SHP77 treated with DMSO at 0.1 percent for 48 hours (cell line): ENCODE measurements around the gene UMODL1.
"Not testable (repeated sequence)": the region's sequence is repeated elsewhere in the genome, so short reads cannot be mapped to it uniquely, and the experiment has no call there.

Experiments
- DNase-seq: peaks from one replicate; lab custom pipeline; 2025; lab: John Stamatoyannopoulos, UW

UMODL1 gene

DNA sequence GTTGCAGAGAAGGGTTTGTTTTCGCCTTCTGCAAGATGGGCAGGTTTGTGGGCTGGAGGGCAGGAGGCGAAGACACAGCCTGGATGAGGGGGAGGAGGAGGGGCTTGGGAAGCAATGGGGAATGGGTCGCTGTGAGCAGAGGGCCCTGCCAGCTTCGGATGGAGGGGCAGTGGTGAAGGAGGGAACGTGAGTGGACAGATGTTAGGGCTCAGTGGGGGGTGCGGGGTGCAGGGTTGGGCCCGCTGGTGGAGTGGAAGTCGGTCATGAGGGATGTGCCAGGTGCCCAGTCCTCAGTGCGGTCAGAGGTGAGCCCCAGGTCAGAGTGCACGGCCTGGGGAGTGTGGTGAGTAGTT, 92.4 kb downstream of the UMODL1 start:
- DNase-seq: no peak

DNA sequence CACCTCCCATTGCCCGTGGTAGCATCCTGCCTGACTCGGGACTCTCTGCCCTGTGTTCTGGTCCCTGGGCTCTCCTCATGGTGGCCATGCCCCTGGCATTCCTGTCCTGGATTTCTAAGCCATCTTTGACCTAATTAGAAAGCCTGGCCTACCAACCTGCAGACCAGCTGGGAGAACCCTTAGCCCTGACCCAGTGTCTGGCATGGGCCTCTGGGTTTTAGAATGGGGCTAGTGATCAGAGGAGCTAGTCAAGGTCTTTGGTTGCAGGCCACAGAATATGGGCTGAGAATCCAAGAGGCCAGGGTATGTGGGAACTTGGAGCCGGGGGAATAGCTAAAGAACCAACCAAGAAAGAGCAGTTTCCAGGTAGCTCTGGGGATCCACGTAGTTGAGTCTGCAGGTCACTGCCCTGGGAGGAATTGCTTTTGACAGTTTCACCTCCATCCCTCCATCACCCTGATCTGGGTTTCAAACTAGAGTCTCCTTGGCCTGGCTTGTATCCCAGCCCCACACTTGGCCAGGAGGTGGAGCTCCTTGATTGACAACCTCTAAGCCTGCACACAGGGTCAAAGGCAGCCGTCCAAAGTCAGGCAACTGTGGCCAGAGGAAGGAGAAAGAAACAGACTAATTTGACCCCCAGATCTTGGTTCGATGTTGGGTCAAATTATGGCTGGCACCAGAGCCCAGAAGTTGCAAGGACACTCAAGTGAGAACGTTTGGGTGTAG, 93.1 kb downstream of the UMODL1 start:
- DNase-seq: no peak

DNA sequence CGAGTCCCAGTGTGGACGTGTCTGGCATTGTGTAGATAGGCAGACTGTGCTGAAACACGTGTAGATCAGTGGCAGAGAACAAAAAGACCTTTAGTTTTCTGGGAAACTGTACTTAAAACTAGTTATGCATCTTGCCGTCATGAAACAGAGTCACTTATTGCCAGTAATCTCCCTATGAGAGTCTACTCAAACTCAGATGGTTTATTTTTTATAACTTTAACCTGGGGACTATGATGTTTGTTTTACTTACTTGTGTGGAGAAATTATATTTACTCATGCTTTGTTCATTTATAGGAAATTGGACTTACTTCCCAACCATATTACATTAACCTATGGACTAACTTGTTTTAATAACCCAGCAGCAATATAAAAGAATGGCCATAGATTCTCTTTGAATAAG, 93.7 kb downstream of the UMODL1 start:
- no peak for DNase-seq

DNA sequence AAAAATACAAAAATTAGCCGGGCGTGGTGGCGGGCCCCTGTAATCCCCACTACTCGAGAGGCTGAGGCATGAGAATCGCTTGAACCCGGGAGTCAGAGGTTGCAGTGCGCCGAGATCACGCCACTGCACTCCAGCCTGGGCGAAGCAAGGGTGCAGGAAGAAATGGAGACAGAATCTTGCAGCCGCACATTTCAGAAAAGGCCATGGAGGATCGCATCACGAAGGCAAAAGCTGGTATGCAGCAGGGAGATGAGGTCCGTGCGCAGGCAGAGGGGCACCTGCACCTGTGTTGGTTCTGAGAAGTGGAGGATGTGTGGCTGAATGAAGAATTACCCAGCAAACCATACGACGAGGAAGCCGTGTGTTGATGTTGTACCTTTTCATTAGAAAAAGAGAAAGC, 94.8 kb downstream of the UMODL1 start:
- no peak for DNase-seq

DNA sequence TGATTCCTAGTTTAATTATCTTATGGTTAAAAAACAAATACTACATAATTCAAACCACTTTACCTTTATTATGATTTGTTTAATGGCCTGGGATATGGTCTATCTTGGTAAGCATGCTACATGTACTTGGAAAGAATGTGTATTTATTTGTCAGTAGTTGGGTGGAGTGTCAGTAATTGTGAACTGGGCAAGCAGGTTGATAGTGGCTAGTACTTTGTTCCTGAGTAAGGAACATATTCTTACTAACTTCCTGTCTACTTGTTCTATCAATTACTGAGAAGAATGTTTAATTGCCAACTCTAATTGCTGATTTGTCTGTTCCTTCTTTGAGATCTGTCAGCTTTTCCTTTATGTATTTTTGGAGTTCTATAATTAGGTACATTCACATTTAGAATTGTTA, 98.6 kb downstream of the UMODL1 start:
- DNase-seq: no peak

DNA sequence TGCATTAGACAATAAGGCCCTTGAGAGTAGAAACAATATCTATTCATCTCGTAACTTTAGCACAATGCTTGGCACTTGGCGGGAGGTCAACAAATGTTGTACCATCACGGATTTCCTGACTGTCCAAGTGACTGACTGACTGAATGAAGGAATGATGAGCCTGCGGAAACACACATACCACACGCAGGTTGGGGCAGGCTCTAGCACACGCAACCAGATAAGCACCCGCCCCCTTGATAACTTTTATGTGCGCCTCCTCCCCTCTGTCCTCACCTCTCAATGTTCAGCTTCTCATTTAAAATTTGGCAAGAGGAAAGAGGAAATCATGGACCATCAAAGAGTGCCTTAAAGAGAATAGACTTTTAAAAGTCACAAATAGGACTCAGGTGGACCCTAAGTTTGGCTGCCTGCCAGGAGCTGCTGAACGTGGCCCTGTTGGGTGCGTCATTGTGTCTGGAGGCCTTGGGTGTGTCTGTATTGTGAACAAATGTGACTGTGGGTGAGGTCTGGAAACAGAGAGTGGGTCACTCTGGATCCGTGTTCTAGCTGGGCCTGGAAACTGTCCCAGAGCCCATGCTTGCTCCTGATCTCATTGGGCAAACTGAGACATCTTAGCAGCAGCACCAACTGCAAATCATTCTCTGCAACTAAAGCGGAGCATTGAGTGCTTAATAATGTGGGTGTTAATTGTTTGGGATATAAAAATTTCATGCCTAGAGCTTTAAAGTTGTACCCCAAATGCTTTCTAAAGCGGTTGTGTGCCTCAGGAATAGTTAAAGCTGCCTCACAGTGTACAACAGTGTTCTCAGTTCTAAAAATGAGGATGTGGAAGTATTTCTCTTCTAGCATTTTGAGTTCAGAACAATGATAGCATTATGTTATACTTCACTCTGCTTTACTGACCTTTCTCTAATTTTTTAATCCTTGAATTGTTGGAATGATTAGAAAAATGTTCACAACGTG, 100.3 kb downstream of the UMODL1 start:
- DNase-seq: no peak

DNA sequence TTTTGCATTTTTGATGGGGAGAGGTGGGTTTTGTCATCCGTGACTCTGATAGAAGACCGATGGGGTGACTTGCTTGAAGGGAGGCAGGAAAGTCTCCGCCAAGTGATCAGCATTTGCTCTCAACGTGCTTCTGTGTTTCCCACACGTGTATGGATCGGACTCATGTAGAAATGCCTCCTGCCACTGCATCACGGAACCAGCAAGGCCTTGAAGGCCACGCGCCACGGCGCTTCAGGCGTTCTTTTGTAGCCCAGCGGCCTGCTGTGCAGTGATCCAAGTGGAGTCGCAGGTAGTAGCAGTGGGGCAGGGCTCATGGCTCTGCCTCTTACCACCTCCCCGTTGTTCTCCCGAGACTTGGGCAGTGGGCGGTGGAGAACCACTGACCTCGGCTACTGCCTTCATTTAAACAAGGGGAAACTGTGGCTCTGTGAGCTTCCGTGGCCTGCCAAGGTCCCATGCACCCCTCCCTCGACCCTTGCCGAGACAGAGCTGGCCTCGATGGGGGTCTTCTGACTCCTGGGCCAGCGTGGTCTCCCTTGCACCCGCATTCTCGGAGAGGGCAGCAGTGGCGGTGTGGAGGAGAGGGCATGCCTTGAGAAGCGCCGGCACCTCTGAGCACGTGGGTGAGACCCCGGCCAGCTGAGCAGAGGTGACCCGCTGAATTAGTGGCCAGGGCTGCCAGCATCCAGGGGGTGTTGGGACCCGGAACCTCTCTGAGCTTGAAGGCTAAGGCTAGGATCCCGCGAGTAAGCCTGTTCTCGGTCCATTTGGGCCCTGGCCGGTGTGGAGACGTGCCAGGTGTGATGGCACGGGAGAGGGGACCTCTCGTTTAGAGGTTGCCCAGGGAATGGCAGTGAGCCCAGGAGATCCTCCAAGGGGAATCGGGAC, 101.7 kb downstream of the UMODL1 start:
- DNase-seq: no peak

DNA sequence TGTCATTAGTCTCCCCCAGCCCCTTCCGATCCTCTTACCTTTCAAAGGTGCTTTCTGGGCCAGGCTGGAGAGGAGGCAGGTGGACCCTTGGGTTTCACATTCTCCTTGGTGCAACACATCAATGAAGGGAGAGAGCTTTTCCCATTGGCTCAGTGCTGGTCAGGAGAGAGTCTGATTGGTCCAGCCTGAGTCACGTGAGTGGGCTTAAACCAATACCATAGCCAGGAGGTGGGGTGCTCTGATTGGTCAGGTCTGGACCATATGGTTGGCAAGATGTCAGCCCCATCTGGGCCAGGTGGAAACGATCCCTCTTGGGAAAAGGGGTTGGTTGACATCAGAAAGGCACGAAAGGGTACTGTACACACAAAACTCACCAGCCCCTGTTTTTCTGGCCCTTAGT, 103.1 kb downstream of the UMODL1 start:
- no peak for DNase-seq

DNA sequence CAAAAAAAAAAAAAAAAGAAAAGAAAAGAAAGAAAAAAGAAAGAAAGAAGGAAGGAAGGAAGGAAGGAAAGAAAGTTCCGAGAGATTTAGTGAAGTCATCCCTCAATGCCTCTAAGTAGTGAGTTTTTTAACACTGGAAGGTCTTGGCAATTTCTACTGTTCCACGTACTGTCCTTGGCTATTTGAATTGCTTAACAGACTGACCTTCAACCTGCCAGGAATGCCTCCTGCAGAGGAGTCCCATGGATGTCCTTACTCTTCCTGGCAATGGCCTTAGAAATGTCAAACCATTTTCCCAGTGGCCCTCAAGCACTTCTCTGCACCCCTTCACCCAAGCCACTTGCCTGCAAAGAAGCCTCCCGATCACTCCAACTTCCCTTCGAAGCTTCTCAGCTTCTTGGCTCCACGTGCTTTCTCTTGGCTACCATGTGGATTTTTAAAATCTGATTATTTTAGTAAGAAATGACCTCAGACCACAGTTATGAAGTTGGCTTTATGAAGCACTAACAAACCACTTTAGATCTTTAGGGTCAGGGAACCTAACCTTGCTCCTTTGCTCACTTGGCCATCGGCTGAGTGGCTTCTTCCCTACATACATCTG, 104.1 kb downstream of the UMODL1 start:
- no peak for DNase-seq

DNA sequence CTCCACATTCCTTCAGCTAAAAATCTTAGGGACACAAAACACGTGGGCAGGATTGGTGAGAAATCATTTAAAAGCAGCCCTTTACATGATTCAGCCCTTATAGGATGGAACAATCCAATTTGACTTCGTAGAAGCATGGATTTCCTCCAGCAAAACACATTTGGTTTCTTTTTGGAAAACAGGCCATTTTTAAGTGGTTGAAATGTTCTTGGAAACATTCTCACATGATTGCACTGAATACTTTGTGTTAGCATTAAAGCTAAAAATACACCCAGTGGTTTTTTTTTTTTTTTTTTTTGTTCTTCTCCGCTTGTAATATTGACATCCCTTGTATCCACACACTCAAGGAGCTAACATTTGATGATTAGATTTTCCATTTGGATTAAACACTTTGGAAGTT, 105.7 kb downstream of the UMODL1 start:
- no peak for DNase-seq

DNA sequence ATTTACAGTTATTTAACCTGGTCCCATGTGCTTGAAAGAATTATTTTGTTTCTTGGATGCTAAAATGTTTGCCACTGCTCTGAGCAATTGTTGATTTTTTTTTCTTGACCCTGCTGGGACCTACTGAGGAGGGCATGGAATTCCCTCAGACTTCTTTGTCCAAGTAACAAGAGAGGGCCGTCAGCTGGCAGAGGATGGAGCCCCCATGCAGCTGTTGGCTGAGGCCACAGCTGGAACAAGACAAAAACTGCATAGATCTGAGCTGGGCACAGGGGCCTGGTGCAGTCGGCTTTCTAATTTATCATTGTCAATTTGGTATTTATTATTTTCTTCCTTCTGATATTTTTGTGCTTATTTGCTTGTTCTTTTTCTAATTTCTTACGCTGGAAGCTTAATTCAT, 108.2 kb downstream of the UMODL1 start:
- no peak for DNase-seq

DNA sequence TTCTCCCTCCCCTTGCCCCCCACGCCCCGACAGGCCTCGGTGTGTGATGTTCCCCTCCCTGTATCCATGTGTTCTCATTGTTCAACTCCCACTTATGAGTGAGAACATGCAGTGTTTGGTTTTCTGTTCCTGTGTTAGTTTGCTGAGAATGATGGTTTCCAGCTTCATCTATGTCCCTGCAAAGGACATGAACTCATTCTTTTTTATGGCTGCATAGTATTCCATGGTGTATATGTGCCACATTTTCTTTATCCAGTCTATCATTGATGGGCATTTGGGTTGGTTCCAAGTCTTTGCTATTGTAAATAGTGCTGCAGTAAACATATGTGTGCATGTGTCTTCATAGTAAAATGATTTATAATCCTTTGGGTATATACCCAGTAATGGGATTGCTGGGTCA, 108.9 kb downstream of the UMODL1 start:
- not testable (repeated sequence) for DNase-seq

DNA sequence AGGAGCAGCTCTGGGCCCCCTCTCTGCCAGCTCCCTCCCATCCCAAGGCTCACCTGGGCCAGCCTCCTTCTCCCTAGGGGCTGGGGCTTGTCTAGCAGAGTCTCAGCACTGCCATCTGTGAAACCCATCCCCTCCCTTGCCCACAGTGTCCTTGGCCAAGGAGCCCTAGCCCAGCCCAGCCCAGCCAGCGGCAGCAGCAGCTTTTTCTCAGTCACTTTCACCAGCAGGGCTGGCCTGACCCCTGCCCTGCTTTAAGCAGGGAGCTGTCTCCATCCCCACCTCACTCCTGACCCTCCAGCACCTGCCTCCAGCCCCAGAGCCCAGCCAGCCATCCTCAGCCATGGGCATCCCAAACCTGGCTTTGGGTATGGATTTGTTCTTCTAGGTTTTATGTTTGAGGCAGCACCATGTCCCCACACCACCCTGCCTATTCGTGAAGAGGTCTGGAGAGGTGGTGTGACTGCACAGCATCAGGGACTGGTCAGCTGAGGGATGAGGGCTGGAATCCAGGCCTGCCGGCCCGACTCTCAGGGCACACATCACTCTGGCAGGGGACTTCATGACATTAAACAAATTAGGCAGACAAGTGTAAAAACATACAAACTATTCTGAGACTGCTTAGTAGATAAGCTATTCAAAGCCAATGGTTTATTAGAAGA, 111.7 kb downstream of the UMODL1 start:
- DNase-seq: no peak

DNA sequence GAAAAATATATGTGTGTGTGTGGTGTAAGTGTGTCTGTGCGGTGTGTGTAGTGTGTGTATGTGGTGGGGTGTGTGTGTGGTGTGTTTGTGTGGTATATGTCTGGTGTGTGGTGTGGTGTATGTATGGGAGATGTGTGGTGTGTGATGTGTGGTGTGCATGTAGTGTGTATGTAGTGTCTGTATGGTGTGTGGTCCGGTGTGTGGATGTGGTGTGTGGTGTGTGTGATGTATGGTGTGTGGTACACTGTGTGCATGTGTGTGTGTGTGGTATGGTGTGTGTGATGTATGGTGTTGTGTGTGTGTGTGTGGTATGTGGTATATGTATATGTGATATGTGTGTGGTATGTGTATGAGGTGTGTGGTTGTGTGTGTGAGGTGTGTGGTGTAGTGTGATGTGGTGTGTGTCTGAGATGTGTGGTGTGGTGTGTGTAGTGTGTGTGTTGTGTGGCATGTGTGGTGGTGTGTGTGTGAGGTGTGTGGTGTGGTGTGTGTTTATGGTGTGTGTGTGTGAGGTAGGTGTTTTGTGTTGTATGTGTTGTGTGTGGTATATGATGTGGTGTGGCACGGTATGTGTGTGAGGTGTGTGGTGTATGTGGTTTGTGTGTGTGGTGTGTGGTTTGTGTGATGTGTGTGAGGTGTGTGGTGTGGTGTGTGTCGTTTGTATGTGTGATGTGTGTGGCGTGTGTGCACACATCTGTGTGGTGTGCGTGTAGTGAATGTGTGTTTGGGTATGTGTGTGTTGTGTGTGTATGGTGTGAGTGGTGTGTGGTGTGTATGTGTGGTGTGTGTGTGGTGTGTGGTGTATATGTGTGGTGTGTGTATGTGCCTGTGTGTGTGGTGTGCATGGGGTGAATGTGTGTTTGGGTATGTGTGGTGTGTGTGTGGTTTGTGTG, 112.5 kb downstream of the UMODL1 start:
- DNase-seq: no peak

DNA sequence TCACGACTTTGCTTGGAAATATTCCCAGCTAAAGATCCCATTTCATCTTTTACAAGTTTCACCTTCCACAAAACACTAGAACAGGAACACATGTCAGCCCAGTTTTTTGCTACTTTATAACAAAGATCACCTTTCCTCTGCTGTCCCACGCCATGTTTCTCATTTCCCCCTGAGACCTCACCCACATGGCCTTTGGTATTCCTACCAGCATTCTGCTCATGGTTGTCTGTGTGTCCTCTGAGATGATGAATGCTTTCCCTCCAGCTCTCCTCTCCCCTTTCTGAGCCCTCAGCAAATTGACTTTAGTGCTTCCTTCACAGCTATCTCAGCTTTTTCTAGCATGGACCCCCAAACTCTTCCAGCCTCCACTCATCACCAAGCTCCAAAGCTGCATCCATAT, 115.5 kb downstream of the UMODL1 start:
- DNase-seq: no peak

DNA sequence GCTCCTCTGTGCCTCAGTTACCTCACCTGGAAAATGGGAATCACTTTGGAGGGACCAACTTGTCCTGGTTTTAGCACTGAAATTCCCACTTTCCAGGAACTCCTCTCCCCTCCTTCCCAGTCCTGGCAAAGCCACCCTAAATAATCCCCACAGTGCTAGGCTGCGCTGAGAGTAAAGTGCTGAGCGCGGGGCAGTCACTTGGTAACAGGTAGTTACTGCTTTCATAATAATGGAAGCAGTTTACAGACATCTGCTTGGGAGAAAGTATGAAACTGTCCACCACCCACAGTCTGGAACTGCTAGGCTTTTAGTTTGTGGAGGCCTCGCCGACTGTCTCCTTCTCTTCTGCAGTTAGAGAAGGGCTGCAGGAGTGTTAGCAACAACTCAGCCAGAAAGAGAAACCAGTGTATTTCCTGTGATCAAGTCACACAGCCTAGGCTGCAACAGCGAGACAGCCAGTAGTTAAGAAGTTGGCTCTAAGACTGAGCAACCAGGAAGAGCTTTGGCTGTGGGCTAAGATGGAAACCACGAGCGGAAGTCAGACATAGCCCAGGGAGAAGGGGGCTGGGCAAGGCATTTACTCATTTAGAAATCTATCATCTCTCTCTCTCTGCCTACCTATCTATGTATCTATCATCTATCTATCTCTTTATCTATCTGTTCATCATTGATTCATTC, 117.0 kb downstream of the UMODL1 start:
- no peak for DNase-seq

DNA sequence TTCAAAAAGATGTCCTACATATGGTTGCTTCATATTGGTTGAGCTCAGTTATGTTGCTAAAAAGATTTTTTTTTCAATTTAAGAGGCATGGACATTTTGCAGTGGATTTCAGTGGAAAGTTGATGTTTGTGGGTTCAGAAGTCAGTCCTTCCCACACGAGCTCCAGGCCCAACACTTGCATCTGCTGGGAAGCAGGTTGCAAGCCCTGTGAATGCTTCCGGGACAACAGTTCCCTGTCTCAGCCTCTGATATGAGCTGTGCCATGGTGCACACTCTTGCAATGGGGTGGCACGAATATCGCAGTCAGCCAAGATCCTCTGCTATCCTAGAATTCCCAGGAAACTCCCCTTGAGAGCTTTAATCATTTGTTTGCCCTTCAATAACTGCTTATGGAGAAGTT, 117.5 kb downstream of the UMODL1 start:
- DNase-seq: no peak

DNA sequence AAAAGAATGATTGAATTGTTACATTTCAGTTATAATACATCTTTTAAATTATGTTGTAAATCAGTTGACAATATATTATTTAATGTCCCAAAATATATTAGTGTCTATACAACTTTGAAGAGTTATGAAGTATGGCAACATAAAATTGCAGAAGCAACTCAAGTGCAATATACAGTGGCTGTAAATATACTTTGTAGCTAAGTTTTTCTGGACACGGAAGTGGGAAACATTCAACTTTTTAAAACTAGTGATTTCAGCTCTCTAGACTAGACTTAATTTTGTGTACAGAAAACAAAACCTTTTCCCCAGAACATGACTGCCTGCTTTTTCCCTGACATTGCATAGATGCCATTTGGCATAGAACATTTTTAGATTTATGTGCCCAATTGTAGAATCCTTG, 118.3 kb downstream of the UMODL1 start:
- DNase-seq: no peak

DNA sequence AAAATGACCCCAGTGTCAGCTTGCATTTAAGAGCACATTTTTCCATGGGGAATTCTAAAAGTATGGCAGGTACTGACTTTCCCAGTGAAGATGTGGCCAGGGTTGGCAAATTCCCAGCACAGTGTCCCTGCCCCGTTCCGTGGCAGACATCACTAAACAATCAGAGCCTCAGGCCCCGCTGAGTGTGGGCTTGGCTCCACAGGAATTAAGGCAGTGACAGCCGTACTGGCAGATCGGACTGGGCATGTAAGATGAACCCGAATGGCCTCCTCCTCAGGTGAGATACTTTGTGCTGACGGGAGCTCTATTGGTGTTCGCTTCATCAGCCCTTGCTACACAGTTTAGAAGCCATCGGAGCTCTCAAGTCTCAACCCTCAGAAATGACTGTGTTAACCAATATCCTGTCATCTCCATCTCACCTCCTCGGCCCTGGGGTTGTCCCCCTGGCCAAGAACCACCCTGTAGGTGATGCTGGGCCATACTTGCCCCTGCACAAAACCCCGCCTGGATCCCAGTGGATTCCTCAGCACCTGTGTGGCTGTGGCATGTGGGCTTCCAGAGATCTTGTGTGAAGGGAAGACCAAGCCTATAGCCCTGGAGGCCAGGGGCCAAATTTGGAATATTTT, 118.9 kb downstream of the UMODL1 start:
- DNase-seq: no peak
